Measurements from ENCODE around the gene NBEAL2. TPM values are rescaled to one million over a fixed set of nuclear protein-coding genes. Genes with fewer than 3 reads are reported as not detected.

NBEAL2 gene
- total RNA-seq, 3 donors from 2014 or later: 75.5 to 86.9 (median 80.7) TPM

- DNase-seq (no peak), ATAC-seq (no peak)
- Mint-ChIP-seq H3K27me3 (ENCODE audit: low read depth) (no peaks in the 10 kb centered on the region), H3K4me3 (no peak overlapping the region), H3K4me1 (ENCODE audit: low read depth) (peaks cover 83% of the 10 kb centered on the region), H3K36me3 (ENCODE audit: insufficient read depth) (peaks cover 1% of the 10 kb centered on the region), H3K9me3 (no peaks in the 10 kb centered on the region)
Observed at GRCh38 chr3:46984591-46985459, 5.4 kb downstream of the NBEAL2 start.

GRCh38 chr3:46985588-46985987, 6.1 kb downstream of the NBEAL2 start:
- Mint-ChIP-seq H3K27me3 (ENCODE audit: low read depth) (no peaks in the 10 kb centered on the region), H3K4me3 (no peak overlapping the region), H3K4me1 (ENCODE audit: low read depth) (peaks cover 86% of the 10 kb centered on the region), H3K36me3 (ENCODE audit: insufficient read depth) (peaks cover 8% of the 10 kb centered on the region), H3K9me3 (no peaks in the 10 kb centered on the region)
- DNase-seq (no peak), ATAC-seq (no peak)

GRCh38 chr3:46986055-46986730, 6.7 kb downstream of the NBEAL2 start:
- Mint-ChIP-seq H3K9me3 (no peaks in the 10 kb centered on the region), H3K36me3 (ENCODE audit: insufficient read depth) (peaks cover 8% of the 10 kb centered on the region), H3K27me3 (ENCODE audit: low read depth) (no peaks in the 10 kb centered on the region), H3K4me3 (peak overlapping the region; percentile 40), H3K4me1 (ENCODE audit: low read depth) (peaks cover 82% of the 10 kb centered on the region)
- DNase-seq (no peak), ATAC-seq (no peak)

GRCh38 chr3:46986782-46987310, 7.4 kb downstream of the NBEAL2 start:
- H3K9me3 Mint-ChIP-seq: no peaks in the 10 kb centered on the region
- H3K4me3 Mint-ChIP-seq: peak overlapping the region; percentile 75
- no peak for ATAC-seq
- peaks cover 77% of the 10 kb centered on the region for H3K4me1 Mint-ChIP-seq (ENCODE audit: low read depth)
- H3K36me3 Mint-ChIP-seq (ENCODE audit: insufficient read depth): peaks cover 8% of the 10 kb centered on the region
- no peaks in the 10 kb centered on the region for H3K27me3 Mint-ChIP-seq (ENCODE audit: low read depth)
- no peak for DNase-seq

- H3K9me3 Mint-ChIP-seq: no peaks in the 10 kb centered on the region
- ATAC-seq (peak; percentile 5 to 15), DNase-seq (no peak)
- peak overlapping the region; percentile 75 for H3K4me3 Mint-ChIP-seq
- peaks cover 8% of the 10 kb centered on the region for H3K36me3 Mint-ChIP-seq (ENCODE audit: insufficient read depth)
- peaks cover 76% of the 10 kb centered on the region for H3K4me1 Mint-ChIP-seq (ENCODE audit: low read depth)
- H3K27me3 Mint-ChIP-seq (ENCODE audit: low read depth): no peaks in the 10 kb centered on the region
Observed at GRCh38 chr3:46987319-46987742, 7.9 kb downstream of the NBEAL2 start.

GRCh38 chr3:46987743-46988401, 8.4 kb downstream of the NBEAL2 start:
- H3K27me3 Mint-ChIP-seq (ENCODE audit: low read depth): no peaks in the 10 kb centered on the region

GRCh38 chr3:46988616-46989015, 9.2 kb downstream of the NBEAL2 start:
- no peak for ATAC-seq
- no peak for DNase-seq
- Mint-ChIP-seq H3K9me3 (no peaks in the 10 kb centered on the region), H3K4me3 (no peak overlapping the region), H3K36me3 (ENCODE audit: insufficient read depth) (peaks cover 11% of the 10 kb centered on the region), H3K4me1 (ENCODE audit: low read depth) (peaks cover 68% of the 10 kb centered on the region), H3K27me3 (ENCODE audit: low read depth) (no peaks in the 10 kb centered on the region)

More at GRCh38 chr3:46987743-46988401, 8.4 kb downstream of the NBEAL2 start:
- ATAC-seq: peak; percentile 94
- peak overlapping the region; percentile 75 for H3K4me3 Mint-ChIP-seq
- H3K4me1 Mint-ChIP-seq (ENCODE audit: low read depth): peaks cover 70% of the 10 kb centered on the region
- peaks cover 9% of the 10 kb centered on the region for H3K36me3 Mint-ChIP-seq (ENCODE audit: insufficient read depth)
- no peaks in the 10 kb centered on the region for H3K9me3 Mint-ChIP-seq
- DNase-seq: peak; percentile 79

- no peak for DNase-seq
- H3K9me3 Mint-ChIP-seq: no peaks in the 10 kb centered on the region
- no peaks in the 10 kb centered on the region for H3K27me3 Mint-ChIP-seq (ENCODE audit: low read depth)
- no peak overlapping the region for H3K4me3 Mint-ChIP-seq
- no peak for ATAC-seq
- H3K36me3 Mint-ChIP-seq (ENCODE audit: insufficient read depth): peaks cover 11% of the 10 kb centered on the region
- H3K4me1 Mint-ChIP-seq (ENCODE audit: low read depth): peaks cover 63% of the 10 kb centered on the region
Observed at GRCh38 chr3:46989146-46989810, 9.8 kb downstream of the NBEAL2 start.

GRCh38 chr3:46990573-46991374, 11.3 kb downstream of the NBEAL2 start:
- Mint-ChIP-seq H3K4me3 (no peak overlapping the region), H3K4me1 (ENCODE audit: low read depth) (peaks cover 48% of the 10 kb centered on the region), H3K9me3 (no peaks in the 10 kb centered on the region), H3K36me3 (ENCODE audit: insufficient read depth) (peaks cover 14% of the 10 kb centered on the region), H3K27me3 (ENCODE audit: low read depth) (no peaks in the 10 kb centered on the region)
- no peak for DNase-seq
- no peak for ATAC-seq

- no peaks in the 10 kb centered on the region for H3K27me3 Mint-ChIP-seq (ENCODE audit: low read depth)
- DNase-seq (no peak), ATAC-seq (no peak)
- peaks cover 14% of the 10 kb centered on the region for H3K36me3 Mint-ChIP-seq (ENCODE audit: insufficient read depth)
- no peak overlapping the region for H3K4me3 Mint-ChIP-seq
- H3K9me3 Mint-ChIP-seq: no peaks in the 10 kb centered on the region
- H3K4me1 Mint-ChIP-seq (ENCODE audit: low read depth): peaks cover 40% of the 10 kb centered on the region
Observed at GRCh38 chr3:46991406-46992165, 12.1 kb downstream of the NBEAL2 start.

- H3K4me3 Mint-ChIP-seq: no peak overlapping the region
- peaks cover 39% of the 10 kb centered on the region for H3K4me1 Mint-ChIP-seq (ENCODE audit: low read depth)
- peaks cover 14% of the 10 kb centered on the region for H3K36me3 Mint-ChIP-seq (ENCODE audit: insufficient read depth)
Observed at GRCh38 chr3:46992231-46992630, 12.8 kb downstream of the NBEAL2 start.

GRCh38 chr3:46993292-46993691, 13.8 kb downstream of the NBEAL2 start:
- Mint-ChIP-seq H3K4me1 (ENCODE audit: low read depth) (peaks cover 34% of the 10 kb centered on the region), H3K27me3 (ENCODE audit: low read depth) (no peaks in the 10 kb centered on the region), H3K9me3 (no peaks in the 10 kb centered on the region), H3K36me3 (ENCODE audit: insufficient read depth) (peaks cover 16% of the 10 kb centered on the region), H3K4me3 (no peak overlapping the region)
- DNase-seq (no peak), ATAC-seq (no peak)

More at GRCh38 chr3:46992231-46992630, 12.8 kb downstream of the NBEAL2 start:
- H3K27me3 Mint-ChIP-seq (ENCODE audit: low read depth): no peaks in the 10 kb centered on the region
- H3K9me3 Mint-ChIP-seq: no peaks in the 10 kb centered on the region
- ATAC-seq (no peak), DNase-seq (no peak)

GRCh38 chr3:46993986-46994385, 14.5 kb downstream of the NBEAL2 start:
- DNase-seq: no peak
- no peak for ATAC-seq
- Mint-ChIP-seq H3K4me1 (ENCODE audit: low read depth) (peaks cover 30% of the 10 kb centered on the region), H3K4me3 (no peak overlapping the region), H3K9me3 (no peaks in the 10 kb centered on the region), H3K36me3 (ENCODE audit: insufficient read depth) (peaks cover 17% of the 10 kb centered on the region), H3K27me3 (ENCODE audit: low read depth) (no peaks in the 10 kb centered on the region)
